Neural cell (in vitro differentiated cells): ENCODE results near the gene PRSS2. TPM values are rescaled to one million over a fixed set of nuclear protein-coding genes. Genes with fewer than 3 reads are reported as not detected.

Source experiments
- H2AFZ ChIP-seq: fragments of 200-600, 300-800 bp; sonication (generic), shearing (Covaris generic); 2 replicates; pipeline ENCODE4 v1.6.0; 2014; ENCODE audit warnings: low read depth, mild to moderate bottlenecking, antibody characterized with exemption, low read length, moderate library complexity
- H3F3A ChIP-seq: fragments of 200-600 bp; shearing (Covaris generic); 2 replicates; pipeline ENCODE4 v1.6.1; 2016; ENCODE audit warnings: mild to moderate bottlenecking, moderate library complexity, mixed read lengths, antibody characterized with exemption, low read length; ENCODE audit not compliant: insufficient read depth, poor library complexity, severe bottlenecking
- H3K27ac ChIP-seq: fragments of 200-600, 300-800 bp; sonication (generic), shearing (Covaris generic); 2 replicates; pipeline ENCODE4 v1.5.1; 2014; ENCODE audit warnings: mild to moderate bottlenecking, low read length, moderate library complexity
- H3K27me3 ChIP-seq: fragments of 300-800, 200-600 bp; sonication (generic), shearing (Covaris generic); 2 replicates; pipeline ENCODE4 v1.6.0; 2014; ENCODE audit warnings: mild to moderate bottlenecking, low read depth, low read length, moderate library complexity; ENCODE audit not compliant: insufficient read depth
- H3K36me3 ChIP-seq: fragments of 300-800, 200-600 bp; sonication (generic), shearing (Covaris generic); 2 replicates; pipeline ENCODE4 v1.5.1; 2014; ENCODE audit warnings: mild to moderate bottlenecking, antibody characterized with exemption, low read length, moderate library complexity; ENCODE audit not compliant: insufficient read depth
- H3K4me2 ChIP-seq: fragments of 300-800, 200-600 bp; sonication (generic), shearing (Covaris generic); 2 replicates; pipeline ENCODE4 v1.6.0; 2014; ENCODE audit warnings: mild to moderate bottlenecking, low read length
- H3K4me3 ChIP-seq: fragments of 300-800, 200-600 bp; sonication (generic), shearing (Covaris generic); 2 replicates; pipeline ENCODE4 v1.5.1; 2014; ENCODE audit warnings: mild to moderate bottlenecking, low read length, moderate library complexity
- H3K79me2 ChIP-seq: fragments of 200-600 bp; shearing (Covaris generic); replicated peaks from 2 replicates; pipeline ENCODE4 v1.6.0; 2014; ENCODE audit warnings: mild to moderate bottlenecking, low read length, moderate library complexity; ENCODE audit not compliant: insufficient read depth
- H3K9ac ChIP-seq: fragments of 300-800, 200-600 bp; sonication (generic), shearing (Covaris generic); 2 replicates; pipeline ENCODE4 v1.6.1; 2016; ENCODE audit warnings: mild to moderate bottlenecking, low read length, mixed read lengths
- H3K9me2 ChIP-seq: fragments of 200-600 bp; shearing (Covaris generic); 2 replicates; pipeline ENCODE4 v1.6.1; 2016; ENCODE audit warnings: mild to moderate bottlenecking, low read length, mixed read lengths; ENCODE audit not compliant: insufficient read depth
- H3K9me3 ChIP-seq: fragments of 200-600, 300-800 bp; sonication (generic), shearing (Covaris generic); 2 replicates; pipeline ENCODE4 v1.6.1; 2016; ENCODE audit warnings: mild to moderate bottlenecking, mixed run types, low read length, moderate library complexity, mixed read lengths
- H4K20me1 ChIP-seq: fragments of 200-600 bp; shearing (Covaris generic); 2 replicates; pipeline ENCODE4 v1.6.1; 2016; ENCODE audit warnings: mild to moderate bottlenecking, mixed run types; ENCODE audit not compliant: insufficient read depth
- EP300 ChIP-seq: fragments of 450-650 bp; conservative IDR thresholded peaks from 2 replicates; pipeline ENCODE4 v1.6.1; 2014; ENCODE audit warnings: antibody characterized with exemption, mild to moderate bottlenecking, moderate library complexity; ENCODE audit not compliant: poor library complexity, severe bottlenecking
- EZH2 ChIP-seq: fragments of 200-600, 300-800 bp; shearing (Covaris generic), sonication (generic); IDR thresholded peaks from 2 replicates; pipeline ENCODE4 v1.6.1; 2014; ENCODE audit warnings: antibody characterized with exemption, low read length, borderline replicate concordance, mild to moderate bottlenecking; ENCODE audit not compliant: insufficient read depth, poor library complexity, severe bottlenecking
- MXI1 ChIP-seq: fragments of 450-650 bp; conservative IDR thresholded peaks from 2 replicates; pipeline ENCODE4 v1.6.1; 2014; ENCODE audit warnings: antibody characterized with exemption, mild to moderate bottlenecking; ENCODE audit not compliant: poor library complexity, severe bottlenecking
- POLR2AphosphoS5 ChIP-seq: IDR thresholded peaks from 2 replicates; pipeline ENCODE4 v1.6.1; 2012
- RAD21 ChIP-seq: fragments of 450-650 bp; conservative IDR thresholded peaks from 2 replicates; pipeline ENCODE4 v1.6.1; 2014; ENCODE audit warnings: antibody characterized with exemption, mild to moderate bottlenecking, moderate library complexity
- SMC3 ChIP-seq: fragments of 450-650 bp; conservative IDR thresholded peaks from 2 replicates; pipeline ENCODE4 v1.6.1; 2014; ENCODE audit warnings: antibody characterized with exemption, mild to moderate bottlenecking, moderate library complexity; ENCODE audit not compliant: poor library complexity
- TAF1 ChIP-seq: IDR thresholded peaks from 2 replicates; pipeline ENCODE4 v1.6.1; 2012; ENCODE audit warnings: low read depth
- polyA plus RNA-seq: library from polyadenylated mRNA; depleted of rRNA; stranded (reverse); fragments of >200 nt; gene quantifications from 2 replicates; pipeline ENCODE4 v1.2.3, GENCODE V29; 2014
- TF ChIP-seq, protein P1 (sequence below): IDR thresholded peaks from 2 replicates; pipeline ENCODE4 v1.6.1; 2012; ENCODE audit warnings: borderline replicate concordance
- TF ChIP-seq, protein P2 (sequence below): fragments of 450-650 bp; IDR thresholded peaks from 2 replicates; pipeline ENCODE4 v1.5.1; 2014; ENCODE audit warnings: antibody characterized with exemption, mild to moderate bottlenecking, moderate library complexity; ENCODE audit not compliant: poor library complexity, severe bottlenecking

PRSS2 gene
- polyA plus RNA-seq, 1 donor from 2014 or later = not detected

DNA sequence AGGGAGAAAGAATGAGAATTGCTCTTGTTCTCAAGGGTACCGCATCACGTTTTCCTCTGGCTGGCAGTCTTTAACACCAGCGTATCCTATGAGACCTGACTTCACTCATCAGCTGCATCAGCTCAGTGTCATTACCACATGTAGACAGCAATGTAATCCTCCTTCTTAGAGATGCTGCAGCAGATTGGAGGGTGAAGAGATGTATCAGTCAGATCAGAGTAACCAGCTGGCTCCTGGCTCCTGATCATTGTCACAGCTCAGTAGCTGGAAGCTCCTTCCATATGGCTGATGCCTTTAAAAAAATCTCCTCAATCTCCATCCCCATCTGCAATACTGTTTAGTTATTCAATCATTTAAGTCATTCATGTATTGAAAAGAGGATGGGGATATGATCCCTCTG, 44.4 kb downstream of the PRSS2 start:
- no peaks in the 10 kb centered on the region for H3K36me3 ChIP-seq

GRCh38 chr7:142817506-142817905, 46.7 kb downstream of the PRSS2 start:
- no peak overlapping the region for H3K4me3 ChIP-seq
- H2AFZ ChIP-seq = no peak overlapping the region
- no peak overlapping the region for H3K27ac ChIP-seq
- no peaks in the 10 kb centered on the region for H3K36me3 ChIP-seq
- no peaks in the 10 kb centered on the region for H3F3A ChIP-seq
- H3K4me2 ChIP-seq = no peak overlapping the region
- no peaks in the 10 kb centered on the region for H3K79me2 ChIP-seq
- no peaks in the 10 kb centered on the region for H4K20me1 ChIP-seq
- no peaks in the 10 kb centered on the region for H3K27me3 ChIP-seq
- H3K9ac ChIP-seq = no peak overlapping the region
- TF ChIP-seq SMC3 (no peak), MXI1 (no peak), EP300 (no peak), TAF1 (no peak), RAD21 (no peak), EZH2 (no peak), POLR2AphosphoS5 (no peak)
- TF ChIP-seq, protein P1, sequence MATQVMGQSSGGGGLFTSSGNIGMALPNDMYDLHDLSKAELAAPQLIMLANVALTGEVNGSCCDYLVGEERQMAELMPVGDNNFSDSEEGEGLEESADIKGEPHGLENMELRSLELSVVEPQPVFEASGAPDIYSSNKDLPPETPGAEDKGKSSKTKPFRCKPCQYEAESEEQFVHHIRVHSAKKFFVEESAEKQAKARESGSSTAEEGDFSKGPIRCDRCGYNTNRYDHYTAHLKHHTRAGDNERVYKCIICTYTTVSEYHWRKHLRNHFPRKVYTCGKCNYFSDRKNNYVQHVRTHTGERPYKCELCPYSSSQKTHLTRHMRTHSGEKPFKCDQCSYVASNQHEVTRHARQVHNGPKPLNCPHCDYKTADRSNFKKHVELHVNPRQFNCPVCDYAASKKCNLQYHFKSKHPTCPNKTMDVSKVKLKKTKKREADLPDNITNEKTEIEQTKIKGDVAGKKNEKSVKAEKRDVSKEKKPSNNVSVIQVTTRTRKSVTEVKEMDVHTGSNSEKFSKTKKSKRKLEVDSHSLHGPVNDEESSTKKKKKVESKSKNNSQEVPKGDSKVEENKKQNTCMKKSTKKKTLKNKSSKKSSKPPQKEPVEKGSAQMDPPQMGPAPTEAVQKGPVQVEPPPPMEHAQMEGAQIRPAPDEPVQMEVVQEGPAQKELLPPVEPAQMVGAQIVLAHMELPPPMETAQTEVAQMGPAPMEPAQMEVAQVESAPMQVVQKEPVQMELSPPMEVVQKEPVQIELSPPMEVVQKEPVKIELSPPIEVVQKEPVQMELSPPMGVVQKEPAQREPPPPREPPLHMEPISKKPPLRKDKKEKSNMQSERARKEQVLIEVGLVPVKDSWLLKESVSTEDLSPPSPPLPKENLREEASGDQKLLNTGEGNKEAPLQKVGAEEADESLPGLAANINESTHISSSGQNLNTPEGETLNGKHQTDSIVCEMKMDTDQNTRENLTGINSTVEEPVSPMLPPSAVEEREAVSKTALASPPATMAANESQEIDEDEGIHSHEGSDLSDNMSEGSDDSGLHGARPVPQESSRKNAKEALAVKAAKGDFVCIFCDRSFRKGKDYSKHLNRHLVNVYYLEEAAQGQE = no peak
- TF ChIP-seq, protein P2, sequence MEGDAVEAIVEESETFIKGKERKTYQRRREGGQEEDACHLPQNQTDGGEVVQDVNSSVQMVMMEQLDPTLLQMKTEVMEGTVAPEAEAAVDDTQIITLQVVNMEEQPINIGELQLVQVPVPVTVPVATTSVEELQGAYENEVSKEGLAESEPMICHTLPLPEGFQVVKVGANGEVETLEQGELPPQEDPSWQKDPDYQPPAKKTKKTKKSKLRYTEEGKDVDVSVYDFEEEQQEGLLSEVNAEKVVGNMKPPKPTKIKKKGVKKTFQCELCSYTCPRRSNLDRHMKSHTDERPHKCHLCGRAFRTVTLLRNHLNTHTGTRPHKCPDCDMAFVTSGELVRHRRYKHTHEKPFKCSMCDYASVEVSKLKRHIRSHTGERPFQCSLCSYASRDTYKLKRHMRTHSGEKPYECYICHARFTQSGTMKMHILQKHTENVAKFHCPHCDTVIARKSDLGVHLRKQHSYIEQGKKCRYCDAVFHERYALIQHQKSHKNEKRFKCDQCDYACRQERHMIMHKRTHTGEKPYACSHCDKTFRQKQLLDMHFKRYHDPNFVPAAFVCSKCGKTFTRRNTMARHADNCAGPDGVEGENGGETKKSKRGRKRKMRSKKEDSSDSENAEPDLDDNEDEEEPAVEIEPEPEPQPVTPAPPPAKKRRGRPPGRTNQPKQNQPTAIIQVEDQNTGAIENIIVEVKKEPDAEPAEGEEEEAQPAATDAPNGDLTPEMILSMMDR = no peak
- H3K9me2 ChIP-seq = no peaks in the 10 kb centered on the region
- no peaks in the 10 kb centered on the region for H3K9me3 ChIP-seq

More for the DNA sequence above, 44.4 kb downstream of the PRSS2 start:
- H3K4me2 ChIP-seq = peak overlapping the region; percentile 14
- H4K20me1 ChIP-seq = no peaks in the 10 kb centered on the region
- TF ChIP-seq POLR2AphosphoS5 (peak; percentile 70), EP300 (peak; percentile 54)
- TF ChIP-seq, protein P1 = no peak
- peak overlapping the region; percentile 20 for H3K9ac ChIP-seq
- no peaks in the 10 kb centered on the region for H3K9me2 ChIP-seq
- no peaks in the 10 kb centered on the region for H3K27me3 ChIP-seq
- H3K79me2 ChIP-seq = no peaks in the 10 kb centered on the region
- H2AFZ ChIP-seq = no peak overlapping the region
- no peaks in the 10 kb centered on the region for H3F3A ChIP-seq
- no peaks in the 10 kb centered on the region for H3K9me3 ChIP-seq
- no peak overlapping the region for H3K4me3 ChIP-seq
- H3K27ac ChIP-seq = peak overlapping the region; percentile 56
